H1 (cell line): Measurements from ENCODE around the gene CPT2. TPM values are rescaled to one million over a fixed set of nuclear protein-coding genes. Genes with fewer than 3 reads are reported as not detected.
A peak's percentile ranks its signal among the peaks of the same experiment; 100 is the strongest.

Experiments
- BACH1 ChIP-seq: IDR thresholded peaks from 2 replicates; pipeline ENCODE4 v1.6.1; 2012; ENCODE audit warnings: low read length, improper control_type of control experiment
- EGR1 ChIP-seq: IDR thresholded peaks from 2 replicates; pipeline ENCODE4 v1.6.1; 2011; ENCODE audit warnings: low read depth, low read length, borderline replicate concordance
- FOSL1 ChIP-seq: IDR thresholded peaks from 2 replicates; pipeline ENCODE4 v1.6.1; 2011; ENCODE audit warnings: mild to moderate bottlenecking, low read depth, low read length, moderate library complexity; ENCODE audit not compliant: insufficient read depth
- JUND ChIP-seq: IDR thresholded peaks from 2 replicates; pipeline ENCODE4 v1.6.1; 2011; ENCODE audit warnings: mild to moderate bottlenecking, improper control_type of control experiment, low read length
- PHF8 ChIP-seq: fragments of 200-600 bp; sonication (generic); conservative IDR thresholded peaks from 2 replicates; pipeline ENCODE4 v1.7.1; 2012; ENCODE audit warnings: low read depth, mild to moderate bottlenecking, inconsistent platforms, low read length, moderate library complexity
- SP1 ChIP-seq: IDR thresholded peaks from 2 replicates; pipeline ENCODE4 v1.6.1; 2011; ENCODE audit warnings: low read depth, low read length
- TBP ChIP-seq: IDR thresholded peaks from 2 replicates; pipeline ENCODE4 v1.6.1; 2011; ENCODE audit warnings: low read depth, low read length, improper control_type of control experiment
- polyA plus RNA-seq, 7 experiments: library from polyadenylated mRNA; depleted of rRNA in 3 of 7; stranded (reverse) in 5 of 7; unstranded in 2 of 7; fragments of >200 nt in 5 of 7; fragments of 200-250 nt in 2 of 7; gene quantifications; 1 replicate in 5 of 7; 2 replicates in 1 of 7; 4 replicates in 1 of 7; pipeline versions ENCODE4 v1.2.1 to v1.2.3, GENCODE V29; 2011 to 2013; ENCODE audit warnings: missing spikeins in 2 of 7, mixed read lengths in 2 of 7
- total RNA-seq: library from RNA; stranded (reverse); fragmentation: NEBNext Ultra II Directional; extraction: Animal tissue kit (Norgen Biotek cat#: 25700); gene quantifications from 2 replicates; pipeline ENCODE4 v1.2.1, GENCODE V29; 2021
- TF ChIP-seq, protein P1 (sequence below), 3 experiments: IDR thresholded peaks; 1 replicate in 2 of 3; 2 replicates in 1 of 3; pipeline versions ENCODE4 v1.5.1 to v1.6.1; 2011; ENCODE audit warnings: low read length in 3 of 3, mild to moderate bottlenecking in 3 of 3, inconsistent platforms in 2 of 3, low read depth in 1 of 3, moderate library complexity in 1 of 3; ENCODE audit not compliant: insufficient read depth in 1 of 3; ENCODE audit errors: control extremely low read depth in 1 of 3
- TF ChIP-seq, protein P2 (sequence below): IDR thresholded peaks from 2 replicates; pipeline ENCODE4 v1.6.1; 2012; ENCODE audit warnings: low read length, inconsistent platforms

The CPT2 gene
- total and polyA plus RNA-seq, 2 of the 8 experiments (the other 6 are each of a cell fraction or from before 2014, with no cell fraction given) = 23.9 to 25.5 TPM

DNA sequence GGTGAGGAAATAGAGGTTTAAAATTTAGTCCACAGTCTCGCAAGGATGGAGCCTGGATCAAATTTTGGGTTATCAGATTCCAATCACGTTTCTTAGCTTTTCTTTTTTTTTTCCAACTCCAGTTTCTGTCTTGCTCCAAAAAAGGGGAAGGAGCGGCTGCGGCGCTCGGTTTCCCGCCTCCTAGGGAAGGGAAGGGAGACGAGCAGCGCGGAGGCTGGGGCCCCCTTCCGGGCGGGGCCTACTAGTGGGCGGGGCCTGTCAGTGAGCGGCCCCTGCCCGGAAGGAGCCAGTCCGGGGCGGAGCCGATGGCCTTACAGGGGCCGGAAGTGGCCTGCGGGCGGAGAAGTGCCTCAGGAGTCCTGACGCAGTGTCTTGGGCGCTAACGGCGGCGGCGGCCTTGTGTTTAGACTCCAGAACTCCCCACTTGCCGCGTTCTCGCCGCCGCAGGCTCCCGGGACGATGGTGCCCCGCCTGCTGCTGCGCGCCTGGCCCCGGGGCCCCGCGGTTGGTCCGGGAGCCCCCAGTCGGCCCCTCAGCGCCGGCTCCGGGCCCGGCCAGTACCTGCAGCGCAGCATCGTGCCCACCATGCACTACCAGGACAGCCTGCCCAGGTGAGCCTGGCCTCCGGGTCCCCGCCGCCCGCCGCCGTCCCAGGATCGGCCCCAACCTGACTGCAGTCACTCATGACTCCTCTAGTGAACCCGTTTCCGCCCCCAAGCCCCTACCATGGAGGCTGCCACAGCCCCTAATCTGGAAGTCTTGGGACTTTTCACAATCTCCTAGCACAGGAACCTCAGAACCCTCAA lies at the start of gene CPT2 (continued):
- TF ChIP-seq FOSL1 (no peak), EGR1 (peak; percentile 59), SP1 (peak; percentile 66; the same call in 1 of the 2 replicates), PHF8 (peak; percentile 85), JUND (no peak), BACH1 (no peak), TBP (peak; percentile 69)
- TF ChIP-seq, protein P1, sequence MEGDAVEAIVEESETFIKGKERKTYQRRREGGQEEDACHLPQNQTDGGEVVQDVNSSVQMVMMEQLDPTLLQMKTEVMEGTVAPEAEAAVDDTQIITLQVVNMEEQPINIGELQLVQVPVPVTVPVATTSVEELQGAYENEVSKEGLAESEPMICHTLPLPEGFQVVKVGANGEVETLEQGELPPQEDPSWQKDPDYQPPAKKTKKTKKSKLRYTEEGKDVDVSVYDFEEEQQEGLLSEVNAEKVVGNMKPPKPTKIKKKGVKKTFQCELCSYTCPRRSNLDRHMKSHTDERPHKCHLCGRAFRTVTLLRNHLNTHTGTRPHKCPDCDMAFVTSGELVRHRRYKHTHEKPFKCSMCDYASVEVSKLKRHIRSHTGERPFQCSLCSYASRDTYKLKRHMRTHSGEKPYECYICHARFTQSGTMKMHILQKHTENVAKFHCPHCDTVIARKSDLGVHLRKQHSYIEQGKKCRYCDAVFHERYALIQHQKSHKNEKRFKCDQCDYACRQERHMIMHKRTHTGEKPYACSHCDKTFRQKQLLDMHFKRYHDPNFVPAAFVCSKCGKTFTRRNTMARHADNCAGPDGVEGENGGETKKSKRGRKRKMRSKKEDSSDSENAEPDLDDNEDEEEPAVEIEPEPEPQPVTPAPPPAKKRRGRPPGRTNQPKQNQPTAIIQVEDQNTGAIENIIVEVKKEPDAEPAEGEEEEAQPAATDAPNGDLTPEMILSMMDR (IDR thresholded peaks at IDR 0.05; ENCODE audit: control extremely low read depth in 1 of 3, insufficient read depth in 1 of 3, low read depth in 1 of 3, low read length in 3 of 3) = 0 out of 4 replicates have a peak, but pooled peaks of 1 of the 3 experiments have one; percentile 12
- TF ChIP-seq, protein P2, sequence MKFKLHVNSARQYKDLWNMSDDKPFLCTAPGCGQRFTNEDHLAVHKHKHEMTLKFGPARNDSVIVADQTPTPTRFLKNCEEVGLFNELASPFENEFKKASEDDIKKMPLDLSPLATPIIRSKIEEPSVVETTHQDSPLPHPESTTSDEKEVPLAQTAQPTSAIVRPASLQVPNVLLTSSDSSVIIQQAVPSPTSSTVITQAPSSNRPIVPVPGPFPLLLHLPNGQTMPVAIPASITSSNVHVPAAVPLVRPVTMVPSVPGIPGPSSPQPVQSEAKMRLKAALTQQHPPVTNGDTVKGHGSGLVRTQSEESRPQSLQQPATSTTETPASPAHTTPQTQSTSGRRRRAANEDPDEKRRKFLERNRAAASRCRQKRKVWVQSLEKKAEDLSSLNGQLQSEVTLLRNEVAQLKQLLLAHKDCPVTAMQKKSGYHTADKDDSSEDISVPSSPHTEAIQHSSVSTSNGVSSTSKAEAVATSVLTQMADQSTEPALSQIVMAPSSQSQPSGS = no peak
